Measurements from ENCODE around the gene TSPAN9.

Gene TSPAN9

GRCh38 chr12:3081886-3082285 is 4.7 kb downstream of the TSPAN9 start:
- Histone ChIP-seq H3K4me1 (ENCODE audit: control insufficient read depth, insufficient read depth, low read length) (peaks cover 6% of the 10 kb centered on the region), H3K9ac (ENCODE audit: low read length) (no peak overlapping the region), H3K36me3 (ENCODE audit: control insufficient read depth, insufficient read depth, low read length, severe bottlenecking) (no peaks in the 10 kb centered on the region), H3K27me3 (replicated peaks; ENCODE audit: control insufficient read depth, insufficient read depth, low read length) (no peaks in the 10 kb centered on the region), H3K4me3 (ENCODE audit: low read length) (no peak overlapping the region), H3K9me3 (ENCODE audit: control insufficient read depth, low read length) (no peaks in the 10 kb centered on the region)
- DNase-seq (ENCODE audit: low read depth), result no peak

- Histone ChIP-seq H3K4me1 (ENCODE audit: control insufficient read depth, insufficient read depth, low read length) (peaks cover 2% of the 10 kb centered on the region), H3K9me3 (ENCODE audit: control insufficient read depth, low read length) (no peaks in the 10 kb centered on the region), H3K36me3 (ENCODE audit: control insufficient read depth, insufficient read depth, low read length, severe bottlenecking) (no peaks in the 10 kb centered on the region), H3K9ac (ENCODE audit: low read length) (no peak overlapping the region), H3K4me3 (ENCODE audit: low read length) (no peak overlapping the region), H3K27me3 (replicated peaks; ENCODE audit: control insufficient read depth, insufficient read depth, low read length) (no peaks in the 10 kb centered on the region)
- DNase-seq (ENCODE audit: low read depth), result no peak
Measured at GRCh38 chr12:3083241-3083920, 6.2 kb downstream of the TSPAN9 start.

GRCh38 chr12:3083921-3084347 is 6.8 kb downstream of the TSPAN9 start:
- no peaks in the 10 kb centered on the region for H3K36me3 ChIP-seq (ENCODE audit: control insufficient read depth, insufficient read depth, low read length, severe bottlenecking)
- H3K9me3 ChIP-seq (ENCODE audit: control insufficient read depth, low read length), result no peaks in the 10 kb centered on the region
- H3K4me3 ChIP-seq (ENCODE audit: low read length), result no peak overlapping the region
- H3K4me1 ChIP-seq (ENCODE audit: control insufficient read depth, insufficient read depth, low read length), result no peaks in the 10 kb centered on the region
- H3K27me3 ChIP-seq (replicated peaks; ENCODE audit: control insufficient read depth, insufficient read depth, low read length), result no peaks in the 10 kb centered on the region
- H3K9ac ChIP-seq (ENCODE audit: low read length), result no peak overlapping the region
- no peak for DNase-seq (ENCODE audit: low read depth)

GRCh38 chr12:3084742-3085141 is 7.6 kb downstream of the TSPAN9 start:
- Histone ChIP-seq H3K27me3 (replicated peaks; ENCODE audit: control insufficient read depth, insufficient read depth, low read length) (no peaks in the 10 kb centered on the region), H3K4me1 (ENCODE audit: control insufficient read depth, insufficient read depth, low read length) (no peaks in the 10 kb centered on the region), H3K4me3 (ENCODE audit: low read length) (no peak overlapping the region), H3K9ac (ENCODE audit: low read length) (no peak overlapping the region), H3K9me3 (ENCODE audit: control insufficient read depth, low read length) (no peaks in the 10 kb centered on the region), H3K36me3 (ENCODE audit: control insufficient read depth, insufficient read depth, low read length, severe bottlenecking) (no peaks in the 10 kb centered on the region)
- no peak for DNase-seq (ENCODE audit: low read depth)

GRCh38 chr12:3085341-3086139 is 8.4 kb downstream of the TSPAN9 start:
- no peaks in the 10 kb centered on the region for H3K9me3 ChIP-seq (ENCODE audit: control insufficient read depth, low read length)
- H3K4me1 ChIP-seq (ENCODE audit: control insufficient read depth, insufficient read depth, low read length), result no peaks in the 10 kb centered on the region
- no peaks in the 10 kb centered on the region for H3K27me3 ChIP-seq (replicated peaks; ENCODE audit: control insufficient read depth, insufficient read depth, low read length)
- no peaks in the 10 kb centered on the region for H3K36me3 ChIP-seq (ENCODE audit: control insufficient read depth, insufficient read depth, low read length, severe bottlenecking)
- no peak overlapping the region for H3K4me3 ChIP-seq (ENCODE audit: low read length)
- DNase-seq (ENCODE audit: low read depth), result no peak
- no peak overlapping the region for H3K9ac ChIP-seq (ENCODE audit: low read length)

- Histone ChIP-seq H3K4me1 (ENCODE audit: control insufficient read depth, insufficient read depth, low read length) (peaks cover under 1% of the 10 kb centered on the region), H3K9me3 (ENCODE audit: control insufficient read depth, low read length) (no peaks in the 10 kb centered on the region), H3K36me3 (ENCODE audit: control insufficient read depth, insufficient read depth, low read length, severe bottlenecking) (no peaks in the 10 kb centered on the region), H3K27me3 (replicated peaks; ENCODE audit: control insufficient read depth, insufficient read depth, low read length) (no peaks in the 10 kb centered on the region), H3K4me3 (ENCODE audit: low read length) (no peak overlapping the region), H3K9ac (ENCODE audit: low read length) (no peak overlapping the region)
- DNase-seq (ENCODE audit: low read depth), result no peak
Measured at GRCh38 chr12:3086211-3086610, 9.0 kb downstream of the TSPAN9 start.

- no peak for DNase-seq (ENCODE audit: low read depth)
- no peaks in the 10 kb centered on the region for H3K9me3 ChIP-seq (ENCODE audit: control insufficient read depth, low read length)
- no peak overlapping the region for H3K4me3 ChIP-seq (ENCODE audit: low read length)
- H3K27me3 ChIP-seq (replicated peaks; ENCODE audit: control insufficient read depth, insufficient read depth, low read length), result no peaks in the 10 kb centered on the region
- H3K4me1 ChIP-seq (ENCODE audit: control insufficient read depth, insufficient read depth, low read length), result peaks cover 7% of the 10 kb centered on the region
- H3K9ac ChIP-seq (ENCODE audit: low read length), result no peak overlapping the region
- no peaks in the 10 kb centered on the region for H3K36me3 ChIP-seq (ENCODE audit: control insufficient read depth, insufficient read depth, low read length, severe bottlenecking)
Measured at GRCh38 chr12:3086729-3087323, 9.6 kb downstream of the TSPAN9 start.

- H3K4me1 ChIP-seq (ENCODE audit: control insufficient read depth, insufficient read depth, low read length), result peaks cover 13% of the 10 kb centered on the region
- DNase-seq (ENCODE audit: low read depth), result no peak
- H3K9ac ChIP-seq (ENCODE audit: low read length), result no peak overlapping the region
- no peaks in the 10 kb centered on the region for H3K36me3 ChIP-seq (ENCODE audit: control insufficient read depth, insufficient read depth, low read length, severe bottlenecking)
- no peak overlapping the region for H3K4me3 ChIP-seq (ENCODE audit: low read length)
- no peaks in the 10 kb centered on the region for H3K27me3 ChIP-seq (replicated peaks; ENCODE audit: control insufficient read depth, insufficient read depth, low read length)
- H3K9me3 ChIP-seq (ENCODE audit: control insufficient read depth, low read length), result no peaks in the 10 kb centered on the region
Measured at GRCh38 chr12:3087758-3088650, 10.8 kb downstream of the TSPAN9 start.

- no peaks in the 10 kb centered on the region for H3K27me3 ChIP-seq (replicated peaks; ENCODE audit: control insufficient read depth, insufficient read depth, low read length)
- no peak overlapping the region for H3K9ac ChIP-seq (ENCODE audit: low read length)
- no peak for DNase-seq (ENCODE audit: low read depth)
- no peaks in the 10 kb centered on the region for H3K36me3 ChIP-seq (ENCODE audit: control insufficient read depth, insufficient read depth, low read length, severe bottlenecking)
- peaks cover 13% of the 10 kb centered on the region for H3K4me1 ChIP-seq (ENCODE audit: control insufficient read depth, insufficient read depth, low read length)
- H3K4me3 ChIP-seq (ENCODE audit: low read length), result no peak overlapping the region
- no peaks in the 10 kb centered on the region for H3K9me3 ChIP-seq (ENCODE audit: control insufficient read depth, low read length)
Measured at GRCh38 chr12:3089588-3089987, 12.4 kb downstream of the TSPAN9 start.

- Histone ChIP-seq H3K9me3 (ENCODE audit: control insufficient read depth, low read length) (no peaks in the 10 kb centered on the region), H3K36me3 (ENCODE audit: control insufficient read depth, insufficient read depth, low read length, severe bottlenecking) (no peaks in the 10 kb centered on the region), H3K27me3 (replicated peaks; ENCODE audit: control insufficient read depth, insufficient read depth, low read length) (no peaks in the 10 kb centered on the region), H3K4me1 (ENCODE audit: control insufficient read depth, insufficient read depth, low read length) (peaks cover 13% of the 10 kb centered on the region), H3K4me3 (ENCODE audit: low read length) (no peak overlapping the region), H3K9ac (ENCODE audit: low read length) (no peak overlapping the region)
- DNase-seq (ENCODE audit: low read depth), result no peak
Measured at GRCh38 chr12:3090240-3091037, 13.3 kb downstream of the TSPAN9 start.
